NCI-H1417 treated with DMSO at 0.1 percent for 48 hours (cell line): ENCODE results near the gene PLPP3.

Experiments used
- DNase-seq: peaks from one replicate; lab custom pipeline; 2025; lab: John Stamatoyannopoulos, UW

The PLPP3 gene

GRCh38 chr1:56496821-56497772 lies 82.3 kb downstream of the PLPP3 start:
- DNase-seq, result no peak

- DNase-seq, result no peak
These were observed 83.2 kb downstream of the PLPP3 start for GRCh38 chr1:56496158-56496557.

- DNase-seq, result no peak
These were observed 83.8 kb downstream of the PLPP3 start for GRCh38 chr1:56495538-56495937.

GRCh38 chr1:56494306-56494705 lies 85.1 kb downstream of the PLPP3 start:
- no peak for DNase-seq

GRCh38 chr1:56493826-56494225 lies 85.5 kb downstream of the PLPP3 start:
- DNase-seq, result no peak

- no peak for DNase-seq
These were observed 87.9 kb downstream of the PLPP3 start for GRCh38 chr1:56491441-56491840.

GRCh38 chr1:56490619-56491018 lies 88.7 kb downstream of the PLPP3 start:
- DNase-seq, result no peak

GRCh38 chr1:56489695-56490094 lies 89.7 kb downstream of the PLPP3 start:
- DNase-seq, result no peak

GRCh38 chr1:56484695-56485094 lies 94.7 kb downstream of the PLPP3 start:
- DNase-seq, result no peak

GRCh38 chr1:56483104-56483503 lies 96.3 kb downstream of the PLPP3 start:
- no peak for DNase-seq

GRCh38 chr1:56482486-56482885 lies 96.9 kb downstream of the PLPP3 start:
- no peak for DNase-seq

GRCh38 chr1:56481140-56481694 lies 98.1 kb downstream of the PLPP3 start:
- DNase-seq, result no peak

GRCh38 chr1:56478734-56479133 lies 100.6 kb downstream of the PLPP3 start:
- DNase-seq, result no peak

GRCh38 chr1:56477164-56478111 lies 101.9 kb downstream of the PLPP3 start:
- no peak for DNase-seq

- DNase-seq, result no peak
These were observed 105.6 kb downstream of the PLPP3 start for GRCh38 chr1:56473582-56474270.

- no peak for DNase-seq
These were observed 106.5 kb downstream of the PLPP3 start for GRCh38 chr1:56472860-56473259.

- no peak for DNase-seq
These were observed 109.6 kb downstream of the PLPP3 start for GRCh38 chr1:56469640-56470371.

GRCh38 chr1:56468518-56468917 lies 110.8 kb downstream of the PLPP3 start:
- no peak for DNase-seq

- DNase-seq, result no peak
These were observed 112.8 kb downstream of the PLPP3 start for GRCh38 chr1:56466538-56466937.

GRCh38 chr1:56464294-56464693 lies 115.1 kb downstream of the PLPP3 start:
- DNase-seq, result no peak

- DNase-seq, result no peak
These were observed 116.0 kb downstream of the PLPP3 start for GRCh38 chr1:56463376-56463775.
